Measurements from ENCODE around the gene TMEM18. TPM values are rescaled to one million over a fixed set of nuclear protein-coding genes. Genes with fewer than 3 reads are reported as not detected.

Gene TMEM18
- total RNA-seq, 4 donors from 2014 or later = 10.8 to 49.7 (median 34.3) TPM

- no peak for DNase-seq
- Histone ChIP-seq H3K27ac (no peak overlapping the region), H3K27me3 (no peaks in the 10 kb centered on the region), H3K9me3 (no peaks in the 10 kb centered on the region), H3K4me3 (no peak overlapping the region), H3K36me3 (no peaks in the 10 kb centered on the region), H3K4me1 (no peaks in the 10 kb centered on the region)
- TF ChIP-seq POLR2A (IDR thresholded peaks at IDR 0.05) (no peak), CTCF (IDR thresholded peaks at IDR 0.05) (no peak)
- intact Hi-C loops (cut with DNase I; ENCODE audit: low total_unique reads) = no loop called here
Measured at GRCh38 chr2:649426-650342, 27.5 kb downstream of the TMEM18 start.

DNA sequence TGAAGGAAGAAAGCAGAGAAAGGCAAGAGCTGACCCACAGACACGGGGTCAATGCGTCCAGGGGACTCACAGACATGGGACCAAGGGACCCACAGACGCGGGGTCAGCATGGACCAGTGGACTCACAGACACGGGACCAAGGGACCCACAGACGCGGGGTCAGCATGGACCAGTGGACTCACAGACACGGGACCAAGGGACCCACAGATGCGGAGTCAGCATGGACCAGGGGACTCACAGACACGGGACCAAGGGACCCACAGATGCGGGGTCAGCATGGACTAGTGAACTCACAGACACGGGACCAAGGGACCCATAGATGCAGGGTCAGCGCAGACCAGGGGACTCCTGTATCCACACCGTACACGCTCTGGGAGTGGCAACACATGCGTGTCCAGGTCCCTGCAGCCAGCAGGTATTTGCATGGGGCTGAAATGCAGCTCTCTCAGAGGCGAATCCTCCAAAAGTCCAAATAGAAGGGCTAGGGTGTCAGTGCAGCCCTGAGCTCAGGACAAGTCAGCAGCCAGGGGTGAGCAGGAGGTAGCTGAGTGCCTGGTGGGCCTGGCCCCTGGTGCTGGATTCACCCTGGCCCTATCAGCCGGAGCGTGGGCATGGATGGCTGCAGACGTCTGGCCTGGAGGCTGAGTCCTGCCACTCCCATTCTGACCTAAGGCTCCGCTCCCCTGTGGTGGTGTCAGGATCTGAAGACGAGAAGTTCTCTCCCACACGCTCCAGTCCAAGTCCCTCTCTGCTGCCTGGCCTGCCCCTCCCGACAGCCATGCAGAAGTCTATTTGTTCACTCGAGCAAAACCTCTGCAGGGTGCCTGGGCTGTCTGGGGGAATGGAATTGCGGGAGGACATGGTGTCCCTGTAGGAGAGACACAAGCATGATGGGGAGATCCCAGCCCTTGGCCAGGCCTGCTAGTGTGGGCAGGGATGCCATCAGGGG, 28.5 kb downstream of the TMEM18 start:
- intact Hi-C loops (cut with DNase I; ENCODE audit: low total_unique reads) = no loop called here
- TF ChIP-seq POLR2A (IDR thresholded peaks at IDR 0.05) (no peak), CTCF (IDR thresholded peaks at IDR 0.05) (no peak)
- Histone ChIP-seq H3K27ac (no peak overlapping the region), H3K4me3 (no peak overlapping the region), H3K27me3 (no peaks in the 10 kb centered on the region), H3K36me3 (no peaks in the 10 kb centered on the region), H3K9me3 (no peaks in the 10 kb centered on the region), H3K4me1 (no peaks in the 10 kb centered on the region)
- no peak for DNase-seq

GRCh38 chr2:647691-648231, 29.4 kb downstream of the TMEM18 start:
- Histone ChIP-seq H3K36me3 (no peaks in the 10 kb centered on the region), H3K27me3 (no peaks in the 10 kb centered on the region), H3K4me1 (no peaks in the 10 kb centered on the region), H3K4me3 (no peak overlapping the region), H3K9me3 (no peaks in the 10 kb centered on the region), H3K27ac (no peak overlapping the region)
- no peak for DNase-seq
- TF ChIP-seq POLR2A (IDR thresholded peaks at IDR 0.05) (no peak), CTCF (IDR thresholded peaks at IDR 0.05) (no peak)
- intact Hi-C loops (cut with DNase I; ENCODE audit: low total_unique reads) = no loop called here

GRCh38 chr2:647003-647560, 30.1 kb downstream of the TMEM18 start:
- Histone ChIP-seq H3K9me3 (no peaks in the 10 kb centered on the region), H3K27ac (no peak overlapping the region), H3K4me3 (no peak overlapping the region), H3K4me1 (no peaks in the 10 kb centered on the region), H3K27me3 (no peaks in the 10 kb centered on the region), H3K36me3 (no peaks in the 10 kb centered on the region)
- TF ChIP-seq POLR2A (IDR thresholded peaks at IDR 0.05) (no peak), CTCF (IDR thresholded peaks at IDR 0.05) (no peak)
- DNase-seq = no peak
- intact Hi-C loops (cut with DNase I; ENCODE audit: low total_unique reads) = no loop called here
